MM.1S (cell line): ENCODE results near the gene TSHZ2.

ENCODE experiments used
- DNase-seq: peaks from one replicate; pipeline ENCODE4 v3.0.0-alpha.2; 2015
- H2AFZ ChIP-seq: fragments of 300-600 bp; sonication (generic); 2 replicates; pipeline ENCODE4 v1.6.0; 2016; ENCODE audit warnings: antibody characterized with exemption, low read length
- H3F3A ChIP-seq: fragments of 300-600 bp; sonication (generic); 2 replicates; pipeline ENCODE4 v1.6.1; 2016; ENCODE audit warnings: mild to moderate bottlenecking, antibody characterized with exemption, low read length, moderate library complexity, mixed read lengths; ENCODE audit not compliant: insufficient read depth
- H3K27ac ChIP-seq: fragments of 300-600 bp; sonication (generic); 2 replicates; pipeline ENCODE4 v1.5.1; 2016; ENCODE audit warnings: mild to moderate bottlenecking, low read length
- H3K27me3 ChIP-seq: fragments of 300-600 bp; sonication (generic); replicated peaks from 2 replicates; pipeline ENCODE4 v1.6.0; 2016; ENCODE audit warnings: low read length; ENCODE audit not compliant: insufficient read depth
- H3K36me3 ChIP-seq: fragments of 300-600 bp; sonication (generic); replicated peaks from 2 replicates; pipeline ENCODE4 v1.6.1; 2016; ENCODE audit warnings: mild to moderate bottlenecking, low read length, mixed read lengths; ENCODE audit not compliant: insufficient read depth
- H3K4me1 ChIP-seq: fragments of 300-600 bp; sonication (generic); 2 replicates; pipeline ENCODE4 v1.6.1; 2016; ENCODE audit warnings: low read length, mixed read lengths
- H3K4me2 ChIP-seq: fragments of 300-600 bp; sonication (generic); 2 replicates; pipeline ENCODE4 v1.6.0; 2016; ENCODE audit warnings: low read depth, low read length
- H3K4me3 ChIP-seq: fragments of 300-600 bp; sonication (generic); 2 replicates; pipeline ENCODE4 v1.5.1; 2016; ENCODE audit warnings: low read length, mixed read lengths
- H3K79me2 ChIP-seq: fragments of 300-600 bp; sonication (generic); 2 replicates; pipeline ENCODE4 v1.6.1; 2016; ENCODE audit warnings: mixed run types, low read length, mixed read lengths
- H3K9ac ChIP-seq: fragments of 300-600 bp; sonication (generic); 2 replicates; pipeline ENCODE4 v1.6.1; 2016; ENCODE audit warnings: low read length, mixed read lengths
- H3K9me2 ChIP-seq: fragments of 300-600 bp; sonication (generic); replicated peaks from 2 replicates; pipeline ENCODE4 v1.6.1; 2016; ENCODE audit warnings: mild to moderate bottlenecking, low read length, mixed read lengths; ENCODE audit not compliant: insufficient read depth
- H3K9me3 ChIP-seq: fragments of 300-600 bp; sonication (generic); replicated peaks from 2 replicates; pipeline ENCODE4 v1.6.1; 2016; ENCODE audit warnings: mild to moderate bottlenecking, low read length, mixed read lengths; ENCODE audit not compliant: insufficient read depth
- H4K20me1 ChIP-seq: fragments of 300-600 bp; sonication (generic); 2 replicates; pipeline ENCODE4 v1.6.1; 2016; ENCODE audit warnings: mild to moderate bottlenecking, low read length, moderate library complexity, mixed read lengths; ENCODE audit not compliant: insufficient read depth
- CTCF ChIP-seq: fragments of 300-600 bp; sonication (generic); IDR thresholded peaks from 2 replicates; pipeline ENCODE4 v1.5.1; 2016; ENCODE audit warnings: antibody characterized with exemption, low read length, mixed read lengths
- EZH2 ChIP-seq: fragments of 300-600 bp; sonication (generic); optimal IDR thresholded peaks from 2 replicates; pipeline ENCODE3; 2017; ENCODE audit warnings: low read depth, mild to moderate bottlenecking, antibody characterized with exemption, low read length, mixed read lengths
- EZH2phosphoT487 ChIP-seq: fragments of 300-600 bp; sonication (generic); IDR thresholded peaks from 2 replicates; pipeline ENCODE4 v1.6.1; 2018; ENCODE audit warnings: antibody characterized with exemption, low read length

TSHZ2 gene

GRCh38 chr20:53013183-53013582 lies 41.0 kb downstream of the TSHZ2 start:
- H3K4me2 ChIP-seq, result no peak overlapping the region
- no peak overlapping the region for H3K9ac ChIP-seq
- no peak overlapping the region for H3K4me3 ChIP-seq
- H3K9me2 ChIP-seq, result no peaks in the 10 kb centered on the region; the same call in 1 of the 2 replicates
- no peaks in the 10 kb centered on the region for H3K9me3 ChIP-seq
- no peak for DNase-seq
- peaks cover 32% of the 10 kb centered on the region for H3K4me1 ChIP-seq
- no peaks in the 10 kb centered on the region for H3K79me2 ChIP-seq
- no peaks in the 10 kb centered on the region; the same call in 1 of the 2 replicates for H3F3A ChIP-seq
- H3K27me3 ChIP-seq, result no peaks in the 10 kb centered on the region
- H4K20me1 ChIP-seq, result no peaks in the 10 kb centered on the region
- H3K27ac ChIP-seq, result no peak overlapping the region
- TF ChIP-seq CTCF (no peak), EZH2phosphoT487 (no peak), EZH2 (no peak)
- H3K36me3 ChIP-seq, result no peaks in the 10 kb centered on the region
- no peak overlapping the region for H2AFZ ChIP-seq

- no peaks in the 10 kb centered on the region for H3K36me3 ChIP-seq
- H3K4me1 ChIP-seq, result peaks cover 38% of the 10 kb centered on the region
- peaks cover 4% of the 10 kb centered on the region for H3F3A ChIP-seq
- no peak overlapping the region for H3K4me3 ChIP-seq
- TF ChIP-seq EZH2phosphoT487 (no peak), CTCF (no peak), EZH2 (no peak)
- H3K79me2 ChIP-seq, result no peaks in the 10 kb centered on the region
- no peaks in the 10 kb centered on the region for H3K9me2 ChIP-seq
- no peaks in the 10 kb centered on the region for H3K27me3 ChIP-seq
- no peak for DNase-seq
- H3K9me3 ChIP-seq, result no peaks in the 10 kb centered on the region
- H3K4me2 ChIP-seq, result no peak overlapping the region
- H2AFZ ChIP-seq, result no peak overlapping the region
- H3K9ac ChIP-seq, result no peak overlapping the region
- H3K27ac ChIP-seq, result no peak overlapping the region
- H4K20me1 ChIP-seq, result no peaks in the 10 kb centered on the region
These were observed 41.7 kb downstream of the TSHZ2 start for GRCh38 chr20:53013847-53014246.

GRCh38 chr20:53016071-53016470 lies 43.9 kb downstream of the TSHZ2 start:
- Histone ChIP-seq H3K4me3 (no peak overlapping the region), H3K79me2 (no peaks in the 10 kb centered on the region), H2AFZ (no peak overlapping the region), H3K4me2 (no peak overlapping the region), H4K20me1 (no peaks in the 10 kb centered on the region), H3K9me2 (no peaks in the 10 kb centered on the region), H3F3A (peaks cover 10% of the 10 kb centered on the region), H3K9me3 (no peaks in the 10 kb centered on the region), H3K27ac (no peak overlapping the region), H3K36me3 (no peaks in the 10 kb centered on the region), H3K9ac (no peak overlapping the region), H3K4me1 (peaks cover 43% of the 10 kb centered on the region), H3K27me3 (no peaks in the 10 kb centered on the region)
- no peak for DNase-seq
- TF ChIP-seq EZH2, result no peak
- TF ChIP-seq CTCF, result no peak
- no peak for TF ChIP-seq EZH2phosphoT487
